ENCODE measurements around the gene CLIC5. TPM values are rescaled to one million over a fixed set of nuclear protein-coding genes. Genes with fewer than 3 reads are reported as not detected.

The CLIC5 gene
- total and polyA plus RNA-seq, 2 of the 8 experiments (the other 6 are each of a cell fraction or from before 2014, with no cell fraction given): 0.12 to 0.15 TPM

DNA sequence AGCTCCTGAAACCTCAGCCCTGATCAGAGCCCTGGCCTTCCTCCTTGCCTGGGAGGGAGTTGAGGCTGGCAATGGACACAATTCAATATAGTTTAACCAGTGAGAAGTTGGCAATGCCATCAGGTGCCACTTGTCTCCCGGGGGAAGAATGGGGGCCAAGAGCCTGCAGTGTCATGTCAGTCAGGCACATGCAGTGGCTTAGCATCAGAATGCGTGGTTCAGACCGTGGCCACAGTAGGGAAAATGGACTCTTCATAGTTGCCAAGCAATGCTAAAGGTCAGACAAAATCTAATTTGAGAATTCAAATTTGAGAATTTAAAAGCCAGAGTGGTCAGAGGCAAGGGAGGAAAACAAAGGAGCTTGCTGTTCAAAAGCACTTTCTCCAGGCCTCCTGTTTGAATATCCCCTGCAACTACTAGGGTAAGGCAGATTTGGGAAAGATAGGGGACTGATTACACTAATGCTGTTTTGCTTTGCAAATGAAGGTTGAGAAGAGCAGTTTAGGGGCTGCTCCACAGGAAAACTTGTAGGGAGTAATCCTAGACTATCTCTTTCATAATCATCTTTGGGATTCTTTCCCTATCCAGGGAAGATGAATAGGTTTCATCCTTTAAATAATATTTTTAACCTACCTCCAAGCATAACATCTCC, 33.1 kb upstream of the CLIC5 start:
- Histone ChIP-seq H4K8ac (ENCODE audit: extremely low read depth, insufficient read depth, low read length) (no peak overlapping the region), H3K23ac (ENCODE audit: insufficient read length) (no peak overlapping the region), H4K20me1 (replicated peaks in 1 of 2; ENCODE audit: control insufficient read depth in 1 of 2, insufficient read depth in 2 of 2, low read length in 2 of 2) (no peaks in the 10 kb centered on the region), H3K18ac (ENCODE audit: extremely low read depth, low read length) (no peak overlapping the region), H3K4me3 (ENCODE audit: extremely low read depth in 1 of 4, insufficient read depth in 2 of 4, low read depth in 3 of 4, low read length in 4 of 4) (no peak overlapping the region), H2AK5ac (ENCODE audit: low read depth, low read length) (no peak overlapping the region), H3K4ac (replicated peaks; ENCODE audit: insufficient read length, low read depth, low read length) (no peak overlapping the region), H4K5ac (ENCODE audit: insufficient read length, low read depth, low read length) (peak overlapping the region; percentile 0), H2AFZ (ENCODE audit: low read length) (peak overlapping the region; percentile 77), H3K14ac (ENCODE audit: insufficient read length) (no peak overlapping the region), H3K9ac (replicated peaks in 1 of 4; ENCODE audit: extremely low read depth in 1 of 4, low read depth in 3 of 4, low read length in 3 of 4) (no peak overlapping the region), H2BK12ac (ENCODE audit: low read depth, low read length) (0 out of 2 replicates have a peak overlapping the region, but pooled peaks have one; percentile 60), H3K4me2 (ENCODE audit: insufficient read depth in 1 of 2, low read depth in 2 of 2, low read length in 2 of 2) (no peak overlapping the region), H4K91ac (replicated peaks; ENCODE audit: insufficient read length, low read length) (no peak overlapping the region), H3K4me1 (replicated peaks in 1 of 4; ENCODE audit: control insufficient read depth in 3 of 4, insufficient read depth in 4 of 4, low read length in 3 of 4) (peaks cover 1 to 5% (median 4%) of the 10 kb centered on the region in 4 experiments; a peak in 6 of 7 replicates), H2BK20ac (ENCODE audit: low read length) (no peak overlapping the region), H2BK15ac (ENCODE audit: low read length) (no peak overlapping the region), H3K36me3 (ENCODE audit: control insufficient read depth in 2 of 4, insufficient read depth in 4 of 4, low read length in 3 of 4) (no peaks in the 10 kb centered on the region), H3K56ac (replicated peaks; ENCODE audit: insufficient read length, low read depth, low read length) (no peak overlapping the region), H2BK5ac (ENCODE audit: low read depth, low read length) (no peak overlapping the region), H3K79me2 (ENCODE audit: control insufficient read depth in 1 of 2, insufficient read depth in 2 of 2, low read length in 2 of 2) (no peaks in the 10 kb centered on the region), H3K9me3 (ENCODE audit: insufficient read depth in 2 of 2, low read depth in 1 of 2, low read length in 1 of 2) (no peaks in the 10 kb centered on the region), H3K23me2 (ENCODE audit: low read depth, low read length) (no peaks in the 10 kb centered on the region), H3K27ac (ENCODE audit: low read depth, low read length) (no peak overlapping the region), H3K79me1 (ENCODE audit: low read depth, low read length) (no peaks in the 10 kb centered on the region), H2BK120ac (replicated peaks; ENCODE audit: low read depth, low read length) (no peak overlapping the region), H3K27me3 (replicated peaks in 1 of 4; ENCODE audit: control insufficient read depth in 3 of 4, extremely low read depth in 1 of 4, insufficient read depth in 3 of 4, low read length in 3 of 4) (no peaks in the 10 kb centered on the region)
- WGBS, 2 experiments (ENCODE audit: extremely low coverage in 1 of 2, insufficient coverage in 1 of 2, insufficient read length in 1 of 2, insufficient replicate concordance in 2 of 2, low coverage in 1 of 2, low lambda C conversion rate in 2 of 2, missing lambda C conversion rate in 1 of 2): 81% methylated on average over 3 of the region's 3 CpGs; no CpG with 5 or more reads in 1 of the 2 experiments
- ChIA-PET POLR2A (ENCODE audit: partially characterized antibody) (no interaction called here), CTCF (ENCODE audit: partially characterized antibody) (interaction anchor here (0.7 to 1.3 kb wide), 2 partner anchors 9 to 12 kb away, joined by 3 to 5 read pairs; no protein-coding TSS in a partner anchor)
- TF ChIP-seq CHD2 (IDR thresholded peaks at IDR 0.05; ENCODE audit: low read length): no peak
- no peak for TF ChIP-seq KDM4A (IDR thresholded peaks at IDR 0.05; ENCODE audit: low read depth, low read length, severe bottlenecking)
- TF ChIP-seq E2F6 (IDR thresholded peaks at IDR 0.05): no peak
- no peak for TF ChIP-seq EP300 (IDR thresholded peaks at IDR 0.05; ENCODE audit: borderline replicate concordance in 1 of 2, low read depth in 2 of 2, low read length in 2 of 2)
- no peak for DNase-seq (ENCODE audit: low read depth in 1 of 2, low spot score in 2 of 2)
- FAIRE-seq: no peak

Measured in H1 (cell line).